Coronary artery (tissue), 2 donors: ENCODE data around the gene PYGB.
A peak's percentile ranks its signal among the peaks of the same experiment; 100 is the strongest.
"Not testable (repeated sequence)": the region's sequence is repeated elsewhere in the genome, so short reads cannot be mapped to it uniquely, and the experiment has no call there.

ENCODE experiments used
- DNase-seq: peaks from one replicate; pipeline ENCODE4 v3.0.0-alpha.2; 2017; ENCODE audit warnings: low spot score
- H3K27ac ChIP-seq, 2 donors: fragments of 200-600 bp; sonication (generic); one replicate each; pipeline ENCODE4 v1.5.1; 2016 to 2019
- H3K4me3 ChIP-seq: fragments of 200-600 bp; sonication (generic); 2 replicates; pipeline ENCODE4 v1.5.1; 2016; ENCODE audit warnings: mild to moderate bottlenecking, moderate library complexity
- TF ChIP-seq, protein P1 (sequence below): fragments of 200-600 bp; sonication (generic); IDR thresholded peaks from one replicate; pipeline ENCODE4 v1.5.1; 2019; ENCODE audit warnings: antibody characterized with exemption

Gene PYGB

GRCh38 chr20:25258476-25258805 is 10.6 kb downstream of the PYGB start:
- Histone ChIP-seq H3K4me3 (no peak overlapping the region), H3K27ac (no peak overlapping the region)
- DNase-seq, result no peak
- TF ChIP-seq, protein P1, sequence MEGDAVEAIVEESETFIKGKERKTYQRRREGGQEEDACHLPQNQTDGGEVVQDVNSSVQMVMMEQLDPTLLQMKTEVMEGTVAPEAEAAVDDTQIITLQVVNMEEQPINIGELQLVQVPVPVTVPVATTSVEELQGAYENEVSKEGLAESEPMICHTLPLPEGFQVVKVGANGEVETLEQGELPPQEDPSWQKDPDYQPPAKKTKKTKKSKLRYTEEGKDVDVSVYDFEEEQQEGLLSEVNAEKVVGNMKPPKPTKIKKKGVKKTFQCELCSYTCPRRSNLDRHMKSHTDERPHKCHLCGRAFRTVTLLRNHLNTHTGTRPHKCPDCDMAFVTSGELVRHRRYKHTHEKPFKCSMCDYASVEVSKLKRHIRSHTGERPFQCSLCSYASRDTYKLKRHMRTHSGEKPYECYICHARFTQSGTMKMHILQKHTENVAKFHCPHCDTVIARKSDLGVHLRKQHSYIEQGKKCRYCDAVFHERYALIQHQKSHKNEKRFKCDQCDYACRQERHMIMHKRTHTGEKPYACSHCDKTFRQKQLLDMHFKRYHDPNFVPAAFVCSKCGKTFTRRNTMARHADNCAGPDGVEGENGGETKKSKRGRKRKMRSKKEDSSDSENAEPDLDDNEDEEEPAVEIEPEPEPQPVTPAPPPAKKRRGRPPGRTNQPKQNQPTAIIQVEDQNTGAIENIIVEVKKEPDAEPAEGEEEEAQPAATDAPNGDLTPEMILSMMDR, result no peak

- H3K27ac ChIP-seq, result no peak overlapping the region
- DNase-seq, result no peak
- TF ChIP-seq, protein P1, result no peak
- no peak overlapping the region for H3K4me3 ChIP-seq
Measured at GRCh38 chr20:25258828-25259227, 10.9 kb downstream of the PYGB start.

DNA sequence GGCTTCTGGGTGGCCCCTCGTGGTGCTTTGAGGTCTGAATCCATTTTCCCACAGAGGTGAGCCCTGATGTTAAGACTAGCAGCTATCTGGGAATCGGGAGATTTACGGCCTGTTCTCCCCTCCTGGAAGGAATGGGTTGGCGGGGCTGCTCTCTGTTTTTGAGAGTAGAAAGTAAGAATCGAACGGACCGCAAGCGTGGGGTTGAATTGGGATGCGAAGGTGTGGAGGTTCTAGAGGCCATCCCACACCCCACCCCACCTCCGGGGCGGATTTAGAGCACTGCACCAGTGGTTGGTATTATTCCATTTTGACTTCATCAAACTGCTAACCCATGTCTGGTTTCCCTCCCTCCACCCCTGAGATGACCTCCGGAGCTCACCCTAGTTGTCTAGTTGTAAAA is 11.5 kb downstream of the PYGB start:
- TF ChIP-seq, protein P1, result no peak
- Histone ChIP-seq H3K4me3 (no peak overlapping the region), H3K27ac (no peak overlapping the region)
- no peak for DNase-seq

GRCh38 chr20:25259788-25260254 is 11.9 kb downstream of the PYGB start:
- TF ChIP-seq, protein P1, result no peak
- Histone ChIP-seq H3K4me3 (no peak overlapping the region), H3K27ac (no peak overlapping the region)
- no peak for DNase-seq

DNA sequence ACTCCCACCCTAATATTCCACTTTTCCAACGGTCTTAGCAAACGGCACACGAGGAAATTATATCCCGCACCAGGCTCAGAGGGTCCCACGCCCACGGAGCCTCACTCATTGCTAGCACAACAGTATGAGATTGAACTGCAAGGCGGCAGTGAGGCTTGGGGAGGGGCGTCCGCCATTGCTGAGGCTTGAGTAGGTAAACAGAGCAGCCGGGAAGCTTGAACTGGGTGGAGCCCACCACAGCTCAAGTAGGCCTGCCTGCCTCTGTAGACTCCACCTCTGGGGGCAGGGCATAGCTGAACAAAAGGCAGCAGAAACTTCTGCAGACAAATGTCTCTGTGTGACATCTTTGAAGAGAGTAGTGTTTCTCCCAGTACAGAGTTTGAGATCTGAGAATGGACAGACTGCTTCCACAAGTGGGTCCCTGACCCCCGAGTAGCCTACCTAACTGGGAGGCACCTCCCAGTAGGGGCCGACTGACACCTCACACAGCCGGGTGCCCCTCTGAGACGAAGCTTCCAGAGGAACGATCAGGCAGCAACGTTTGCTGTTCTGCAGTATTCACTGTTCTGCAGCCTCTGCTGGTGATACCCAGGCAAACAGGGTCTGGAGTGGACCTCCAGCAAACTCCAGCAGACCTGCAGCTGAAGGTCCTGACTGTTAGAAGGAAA is 13.0 kb downstream of the PYGB start:
- not testable (repeated sequence) for H3K27ac ChIP-seq, DNase-seq, H3K4me3 ChIP-seq

DNA sequence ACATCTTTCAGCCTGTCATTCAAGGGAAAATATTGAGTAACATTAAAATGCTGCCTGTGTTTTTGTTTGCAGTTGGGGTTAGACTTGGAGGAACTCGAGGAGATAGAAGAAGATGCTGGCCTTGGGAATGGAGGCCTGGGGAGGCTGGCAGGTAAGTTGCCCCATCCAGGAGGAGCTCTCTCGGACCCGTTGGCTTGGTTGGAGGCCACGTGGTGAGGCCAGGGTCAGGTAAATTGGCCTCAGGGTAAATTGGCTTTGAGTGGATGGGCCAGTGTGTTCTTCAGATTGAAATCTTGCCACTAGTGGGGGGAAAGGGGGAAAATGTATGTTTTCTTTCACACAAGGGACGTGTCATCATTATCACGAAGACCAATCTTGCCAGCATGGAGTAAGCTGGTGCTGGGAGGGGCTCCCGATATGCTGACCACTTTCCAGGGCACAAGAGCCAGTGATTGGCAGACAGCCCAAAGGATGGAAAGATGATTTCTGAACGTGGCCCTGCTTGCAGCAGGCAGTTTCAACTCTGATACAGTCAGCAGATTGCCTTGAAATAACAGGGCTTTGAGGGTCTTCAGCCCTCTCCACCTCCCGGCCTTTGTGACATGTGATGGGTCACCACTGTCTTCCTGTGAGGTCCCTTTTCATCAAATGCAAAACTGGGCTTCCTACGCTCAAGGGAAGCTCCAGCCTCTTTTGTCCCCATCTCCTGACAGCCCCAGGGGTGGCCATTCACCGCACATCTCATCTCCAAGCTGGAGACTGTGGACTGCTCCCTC is 21.4 kb downstream of the PYGB start:
- DNase-seq, result no peak
- Histone ChIP-seq H3K4me3 (no peak overlapping the region), H3K27ac (no peak overlapping the region)
- TF ChIP-seq, protein P1, result no peak

DNA sequence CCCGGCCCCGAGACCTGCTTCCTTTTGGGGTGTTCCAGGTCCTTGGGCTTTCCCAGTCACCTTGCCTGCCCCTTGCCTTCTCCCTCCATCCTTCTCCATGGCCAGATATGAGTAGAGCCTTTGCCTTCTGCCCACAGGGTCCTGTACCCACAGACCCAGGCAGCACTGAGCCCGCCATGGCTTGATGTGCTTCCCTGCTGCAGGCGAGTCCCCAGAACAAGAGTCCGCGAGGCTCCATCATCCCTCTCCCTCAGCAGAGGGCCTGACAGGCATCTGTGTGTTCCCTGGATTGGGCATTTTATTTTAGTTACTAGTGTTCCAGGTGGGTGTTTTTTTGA is 21.9 kb downstream of the PYGB start:
- Histone ChIP-seq H3K27ac (no peak overlapping the region), H3K4me3 (no peak overlapping the region)
- TF ChIP-seq, protein P1, result no peak
- DNase-seq, result peak; percentile 65
